NCI-H524 treated with DMSO at 0.1 percent for 48 hours (cell line): ENCODE measurements around the gene PSMA6.
A peak's percentile ranks its signal among the peaks of the same experiment; 100 is the strongest.
"Not testable (repeated sequence)": the region's sequence is repeated elsewhere in the genome, so short reads cannot be mapped to it uniquely, and the experiment has no call there.

Experiments
- DNase-seq: peaks from one replicate; lab custom pipeline; 2025; lab: John Stamatoyannopoulos, UW

The PSMA6 gene

DNA sequence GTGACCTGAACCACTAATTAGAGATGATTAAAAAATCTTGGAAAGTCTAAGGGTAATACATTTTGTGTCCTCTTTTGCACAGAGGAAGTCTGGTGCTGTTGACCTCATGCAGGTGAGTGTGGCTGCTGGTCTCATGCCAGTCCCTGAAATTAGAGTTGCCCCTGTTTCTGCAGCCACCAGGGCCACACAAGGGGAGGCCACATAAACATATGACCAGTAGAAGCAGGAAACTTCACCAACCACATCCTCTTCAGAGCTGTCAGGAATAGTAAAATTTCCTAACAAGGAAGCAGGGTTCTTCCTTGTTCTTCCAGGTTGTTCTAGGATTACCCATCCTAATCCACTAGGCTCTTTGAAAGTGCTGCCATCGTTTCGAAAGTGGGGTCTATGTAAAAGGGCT is 28.3 kb downstream of the PSMA6 start:
- DNase-seq, result no peak

DNA sequence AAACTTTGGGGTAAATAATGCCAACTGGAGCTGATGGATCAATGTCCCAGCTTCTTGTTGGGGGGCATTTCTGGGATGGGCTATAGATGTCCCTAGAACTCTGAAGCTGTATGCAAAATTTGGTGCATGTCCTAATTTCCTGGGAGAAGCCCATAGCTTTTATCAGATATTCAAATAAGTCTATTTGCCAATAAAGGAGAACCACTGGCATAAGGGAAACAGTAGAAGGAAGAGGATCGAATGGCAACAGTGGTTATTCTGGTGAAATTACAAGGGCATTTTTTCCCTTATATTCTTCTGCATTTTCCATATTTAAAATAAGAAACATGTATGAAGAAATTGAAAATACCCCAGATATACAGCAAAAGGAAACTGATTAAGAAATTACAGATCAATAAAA is 34.2 kb downstream of the PSMA6 start:
- DNase-seq, result no peak

DNA sequence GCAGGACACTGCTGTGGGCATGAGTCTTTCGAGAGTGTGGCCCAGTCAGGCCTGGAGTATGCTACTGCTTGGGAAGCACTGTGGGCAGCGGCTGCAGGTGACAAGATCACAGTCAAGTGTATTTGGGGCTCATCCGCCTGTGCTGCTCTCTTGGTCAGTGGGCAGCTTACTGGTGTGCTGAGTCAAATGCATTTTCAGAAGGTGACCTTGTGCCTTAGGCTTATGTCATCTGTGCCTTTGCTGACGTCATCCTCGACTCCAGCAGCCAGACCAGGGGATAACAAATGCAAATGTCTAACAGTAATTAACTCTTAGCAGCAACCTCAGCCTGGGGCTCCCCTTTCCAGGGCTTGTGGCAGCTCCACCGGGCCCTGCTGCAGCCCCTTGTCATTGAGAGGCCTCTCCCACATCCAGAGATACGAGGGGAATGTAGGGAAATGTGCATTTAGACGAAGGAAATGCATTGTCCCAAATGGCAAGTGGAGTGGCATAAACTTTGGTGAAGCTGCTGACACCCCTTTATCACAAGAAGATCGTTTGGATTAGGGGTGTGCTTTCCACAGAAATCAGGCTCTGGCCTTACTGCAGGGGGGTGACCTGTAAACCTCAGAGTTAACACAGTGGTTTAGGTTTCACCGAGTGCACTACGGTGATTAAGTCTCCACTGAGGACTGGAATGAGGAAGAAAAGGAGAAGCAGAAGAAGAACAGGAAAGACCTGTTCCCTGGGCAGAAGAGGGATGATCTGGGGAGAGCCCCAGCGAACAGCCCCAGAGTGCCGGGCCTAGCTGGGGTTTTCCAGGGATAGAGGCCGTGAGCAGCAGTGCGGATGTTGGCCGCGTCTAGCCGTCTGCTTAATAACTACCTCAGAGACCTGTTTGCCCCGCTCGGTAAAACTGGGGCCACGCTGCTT is 39.7 kb downstream of the PSMA6 start:
- no peak for DNase-seq

DNA sequence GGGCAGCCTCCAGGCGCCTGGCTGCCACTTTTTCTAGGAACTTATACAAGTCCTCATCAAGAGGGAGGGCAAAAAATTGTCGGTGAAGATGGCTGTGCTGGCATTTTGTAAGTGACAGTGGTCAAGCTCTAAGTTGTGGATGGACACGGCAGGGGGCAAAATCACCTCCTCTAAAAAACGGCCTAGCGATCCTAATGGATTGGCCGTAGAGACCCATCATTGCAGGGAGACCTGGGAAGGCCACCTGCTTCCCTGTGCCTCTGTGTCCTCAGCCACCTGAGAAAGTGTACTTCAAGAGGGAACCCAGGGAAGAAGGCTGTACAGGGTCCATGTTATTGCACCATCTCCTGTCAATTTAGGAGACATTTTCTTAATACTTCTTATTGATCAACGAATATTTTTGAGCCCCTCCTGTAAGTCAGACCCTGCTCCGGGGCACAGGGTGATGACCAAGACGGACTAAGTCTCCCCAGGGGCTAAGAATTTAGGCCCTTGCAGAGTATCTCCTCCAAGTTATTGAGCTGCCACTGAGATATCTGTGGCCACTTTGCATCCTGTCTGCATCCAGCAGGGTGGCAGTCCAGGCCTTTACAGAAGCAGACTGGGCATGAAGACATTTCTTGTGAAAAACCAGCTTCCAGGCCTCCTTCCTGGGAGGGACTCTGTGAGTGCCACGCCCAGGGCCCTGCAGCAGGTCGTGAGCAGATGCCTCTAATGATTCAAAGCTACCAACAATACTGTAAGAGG is 40.5 kb downstream of the PSMA6 start:
- no peak for DNase-seq

DNA sequence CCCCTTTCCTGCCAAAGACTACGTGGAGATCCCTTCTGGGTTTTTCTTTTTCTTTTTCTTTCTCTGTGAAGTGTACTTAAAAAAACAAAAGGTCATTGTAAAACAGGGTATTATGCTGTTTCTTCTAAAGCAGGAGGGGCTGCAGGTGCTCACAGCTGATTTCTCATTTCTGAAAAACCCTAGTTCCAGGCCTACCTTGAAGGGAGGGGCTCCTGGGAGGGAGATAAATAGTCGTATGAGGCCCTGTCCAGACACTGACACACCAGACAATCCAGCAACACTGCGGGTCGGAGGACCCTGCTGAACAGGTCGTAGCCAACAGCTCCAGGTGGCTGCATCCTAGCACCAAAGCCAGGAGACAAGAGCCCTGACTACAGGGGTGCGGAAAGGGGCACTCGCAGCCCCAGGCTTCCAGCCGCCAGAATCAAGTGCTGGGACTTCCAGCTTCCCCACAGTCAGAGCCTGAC is 41.1 kb downstream of the PSMA6 start:
- DNase-seq, result no peak

DNA sequence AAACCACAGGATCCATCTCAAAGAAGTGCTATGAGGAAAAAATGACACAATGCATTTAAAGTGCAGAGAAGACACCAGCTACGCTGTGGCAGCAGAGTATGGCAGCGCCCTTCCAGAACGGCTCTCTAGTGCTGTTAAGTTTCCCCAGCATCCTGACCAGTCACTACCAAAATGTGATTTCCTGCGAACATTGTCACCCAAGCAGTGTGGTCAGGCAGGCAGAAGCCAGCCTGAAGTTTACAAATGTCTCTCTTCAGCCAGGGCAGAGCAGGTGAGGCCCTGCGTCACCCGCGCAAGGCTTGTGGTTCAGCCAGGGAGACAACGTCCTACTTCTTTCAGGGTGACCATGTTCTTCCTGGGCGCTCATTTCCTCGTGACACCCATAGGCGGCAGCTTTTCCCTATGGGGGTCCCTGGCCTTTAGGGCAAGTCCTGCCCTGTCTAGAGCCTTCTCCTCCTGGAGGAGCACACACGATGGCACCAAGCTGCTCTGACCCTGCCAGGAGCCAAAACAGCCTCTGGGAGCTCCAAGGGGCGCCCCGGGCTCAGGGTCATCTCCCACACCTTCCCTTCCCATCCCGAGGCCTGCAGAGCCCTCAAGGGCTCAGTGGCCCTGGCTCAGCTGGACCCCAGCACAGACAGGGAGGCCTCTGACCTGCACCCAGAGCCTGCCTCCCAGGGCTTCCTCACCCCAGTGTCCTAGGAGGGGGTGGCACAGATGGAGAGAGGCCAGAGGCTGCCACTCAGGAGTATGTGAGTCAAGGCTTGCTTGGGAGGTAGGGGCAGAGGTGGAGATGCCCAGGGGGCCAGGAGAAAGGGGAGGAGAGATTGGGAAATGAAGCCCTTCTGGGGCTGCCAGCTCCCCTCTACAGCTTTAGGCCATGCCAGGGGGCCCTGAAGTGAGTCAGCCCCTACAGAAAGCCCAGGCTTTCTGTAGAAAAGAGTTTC is 41.9 kb downstream of the PSMA6 start:
- DNase-seq, result no peak

DNA sequence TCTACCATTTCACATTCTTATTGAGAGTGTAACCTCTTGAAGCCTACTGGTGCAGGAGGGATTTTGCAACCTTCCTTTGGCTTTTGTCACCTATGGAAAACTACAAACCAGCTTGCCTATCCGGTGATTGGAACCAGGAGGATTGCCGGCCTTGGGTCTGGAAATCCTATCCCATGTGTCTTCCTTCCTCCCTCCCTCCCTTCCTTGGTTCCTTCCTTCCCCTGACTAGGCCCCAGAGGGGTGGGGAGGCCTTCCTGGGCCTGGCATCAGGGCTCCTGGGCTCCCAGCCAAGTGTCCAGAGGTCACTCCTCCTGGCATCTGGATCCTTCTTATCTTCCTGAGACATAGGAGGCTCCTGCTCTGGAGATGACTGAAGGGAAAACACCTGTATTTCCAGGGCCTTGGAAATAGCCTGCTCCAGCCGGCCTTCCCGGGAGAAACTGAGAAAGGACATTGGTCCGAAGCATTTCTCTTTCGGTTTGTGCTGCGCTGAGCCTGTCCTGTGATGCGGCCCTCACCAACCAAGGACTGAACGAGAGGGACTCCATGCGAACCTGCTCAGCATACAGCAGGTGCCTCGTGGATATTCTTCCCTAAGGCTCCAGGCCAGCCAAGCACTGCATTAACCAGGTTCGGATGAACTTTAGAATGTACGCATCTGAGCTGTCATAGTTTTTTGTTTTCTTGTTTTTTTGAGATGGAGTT is 43.4 kb downstream of the PSMA6 start:
- no peak for DNase-seq

DNA sequence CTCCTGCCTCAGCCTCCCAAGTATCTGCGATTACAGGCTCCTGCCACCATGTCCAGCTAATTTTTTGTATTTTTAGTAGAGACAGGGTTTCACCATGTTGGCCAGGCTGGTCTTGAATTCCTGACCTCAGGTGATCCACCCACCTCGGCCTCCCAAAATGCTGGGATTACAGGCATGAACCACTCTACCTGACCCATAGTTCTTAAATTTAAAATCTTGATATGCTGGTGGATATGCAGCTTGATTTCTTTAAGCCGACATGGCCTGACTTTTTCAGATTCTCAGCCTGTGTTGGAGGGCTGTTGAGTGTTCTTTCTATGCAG is 44.0 kb downstream of the PSMA6 start:
- not testable (repeated sequence) for DNase-seq

DNA sequence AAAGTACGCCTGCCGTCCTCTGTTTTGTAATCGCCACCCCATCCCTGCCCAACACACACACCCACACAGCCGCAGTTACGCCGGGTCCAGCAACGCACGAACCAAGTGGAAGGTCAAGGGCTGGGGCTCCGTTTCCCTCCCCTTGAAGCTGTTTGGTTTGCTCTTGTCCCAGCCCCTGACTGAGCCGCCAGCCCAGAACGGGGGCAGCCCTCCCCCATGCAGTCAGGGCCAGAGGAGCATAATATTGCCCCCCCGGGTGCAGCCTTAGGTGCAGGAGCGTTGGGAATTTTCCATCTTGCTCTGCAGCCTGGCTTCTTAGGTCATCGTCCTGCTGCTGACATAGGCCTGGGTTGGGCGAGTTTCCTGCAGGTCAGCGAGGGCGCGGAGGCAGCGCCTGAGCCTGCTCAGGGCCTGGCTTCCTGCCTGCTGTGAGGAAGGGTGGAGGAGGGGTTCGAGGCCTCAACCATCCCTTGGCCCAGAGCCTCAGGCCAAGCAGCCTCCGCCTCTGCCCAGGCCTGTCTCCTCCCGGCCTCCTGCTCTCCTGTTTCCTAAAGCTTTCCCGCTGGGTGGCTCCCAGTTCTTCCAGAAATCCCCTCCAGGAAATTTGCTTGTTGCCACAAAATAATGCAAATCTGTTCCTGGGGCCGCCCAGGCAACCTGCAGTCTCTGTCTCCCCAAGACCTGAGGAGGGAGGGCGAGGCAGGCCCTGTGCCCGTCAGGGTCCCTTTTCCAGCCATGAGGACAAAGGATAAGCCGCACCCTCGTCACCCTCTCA is 44.5 kb downstream of the PSMA6 start:
- DNase-seq, result no peak

DNA sequence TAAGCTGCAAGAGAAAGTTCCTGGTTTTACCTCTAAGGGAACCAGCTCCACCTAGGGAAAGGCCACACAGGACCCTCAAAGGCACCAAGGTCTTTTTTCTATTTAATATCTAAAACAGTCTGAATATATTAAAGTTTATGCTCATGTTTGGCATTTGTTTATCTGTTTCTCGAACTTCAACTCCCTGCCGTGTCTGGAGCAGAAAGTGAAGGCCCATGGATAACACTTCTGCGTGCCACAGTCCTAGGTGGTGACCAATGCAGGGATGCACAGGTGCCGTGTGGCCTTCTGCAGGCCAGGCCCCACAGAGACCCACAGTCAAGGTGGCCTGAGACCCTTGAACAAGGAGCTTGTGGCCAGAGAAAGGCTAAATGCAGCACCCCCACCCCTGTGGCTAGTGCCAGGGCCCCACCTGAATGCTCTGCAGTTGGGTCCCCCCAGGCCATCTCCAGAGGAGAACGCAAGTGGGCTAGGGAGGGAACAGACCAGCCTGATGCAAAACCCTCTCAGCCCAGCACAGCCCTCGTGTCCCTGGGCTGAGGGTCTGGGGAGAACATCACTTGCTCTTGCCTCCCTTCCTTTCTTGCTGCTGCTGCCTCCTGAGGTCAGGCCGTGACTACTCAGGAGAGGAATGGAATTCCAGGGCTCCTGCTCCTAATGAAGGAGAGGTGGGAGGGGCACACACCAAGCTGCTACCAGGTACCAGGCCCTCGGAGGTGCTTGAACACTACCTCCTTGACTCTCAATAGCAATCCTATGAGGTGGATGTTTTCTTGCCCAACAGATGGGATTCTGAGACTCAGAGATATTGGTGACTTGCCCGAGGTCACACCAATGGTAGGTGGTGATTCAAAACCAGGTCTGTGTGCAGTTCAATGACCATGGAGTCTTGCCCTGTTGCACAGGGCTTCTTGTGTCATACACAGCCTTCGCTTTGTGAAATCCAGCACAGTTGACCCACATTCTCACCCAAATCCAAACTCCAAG is 45.4 kb downstream of the PSMA6 start:
- DNase-seq, result no peak

DNA sequence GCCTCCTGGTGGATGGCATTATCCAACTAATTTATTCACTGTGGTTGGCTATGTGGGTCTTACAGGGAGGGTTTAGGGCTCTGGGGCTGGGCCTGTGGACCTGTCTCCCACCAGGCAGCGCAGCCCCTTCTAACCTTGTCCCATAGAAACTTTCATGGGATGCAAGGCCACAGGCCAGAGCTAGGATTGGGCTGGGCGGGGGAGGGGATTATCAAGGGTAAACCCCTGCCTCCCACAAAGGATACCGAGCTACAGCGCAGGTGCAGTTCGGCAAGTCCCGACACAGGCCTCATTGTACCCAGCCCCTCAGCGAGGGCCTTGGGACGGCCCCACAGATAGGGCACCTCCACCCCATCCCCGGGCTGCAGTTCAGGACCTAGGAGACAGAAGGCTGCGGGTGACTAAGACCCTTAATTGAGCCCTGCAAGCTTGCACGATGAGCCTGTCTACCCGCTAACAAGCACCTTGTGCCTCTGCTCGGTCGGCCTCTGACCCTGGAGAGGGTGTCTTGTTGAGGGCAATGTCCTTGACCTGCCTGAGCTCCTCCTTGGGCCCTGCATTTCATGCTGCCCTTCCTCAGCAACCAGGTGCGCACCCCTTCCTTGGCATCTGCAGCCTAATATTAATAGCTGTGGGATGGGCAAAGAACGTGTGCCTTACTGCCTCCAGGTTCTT is 46.7 kb downstream of the PSMA6 start:
- no peak for DNase-seq

DNA sequence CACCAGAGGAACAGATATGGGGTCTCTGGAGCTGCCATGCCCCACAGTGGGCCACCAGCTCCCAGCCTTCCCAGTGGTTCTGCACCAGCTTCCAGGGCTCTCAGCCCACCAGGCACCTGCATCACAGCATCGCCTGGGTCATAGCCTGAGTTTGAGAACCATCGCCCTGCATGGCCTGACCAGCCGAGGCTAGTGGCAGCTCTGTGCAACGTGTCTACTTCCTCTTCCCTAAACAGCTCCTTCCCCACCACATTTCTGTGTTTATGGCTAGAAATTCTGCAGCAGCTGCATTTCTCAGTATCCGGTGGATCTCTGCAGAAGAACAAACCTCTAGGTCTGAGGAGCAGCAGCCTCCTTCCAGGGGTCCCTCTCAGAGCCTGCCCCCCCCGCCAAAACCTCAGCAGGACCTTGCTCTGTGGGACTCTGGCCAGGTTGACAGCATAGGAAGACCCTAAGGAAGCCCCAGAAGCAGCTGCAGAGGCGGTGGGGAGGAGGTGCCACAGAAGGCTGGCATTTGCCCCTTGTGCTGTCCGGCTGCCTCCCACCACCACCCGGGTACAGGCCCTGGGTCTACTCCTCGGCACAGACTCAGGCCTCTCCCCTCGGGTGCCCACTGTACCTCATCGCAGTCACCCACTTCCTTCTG is 47.7 kb downstream of the PSMA6 start:
- DNase-seq, result no peak

DNA sequence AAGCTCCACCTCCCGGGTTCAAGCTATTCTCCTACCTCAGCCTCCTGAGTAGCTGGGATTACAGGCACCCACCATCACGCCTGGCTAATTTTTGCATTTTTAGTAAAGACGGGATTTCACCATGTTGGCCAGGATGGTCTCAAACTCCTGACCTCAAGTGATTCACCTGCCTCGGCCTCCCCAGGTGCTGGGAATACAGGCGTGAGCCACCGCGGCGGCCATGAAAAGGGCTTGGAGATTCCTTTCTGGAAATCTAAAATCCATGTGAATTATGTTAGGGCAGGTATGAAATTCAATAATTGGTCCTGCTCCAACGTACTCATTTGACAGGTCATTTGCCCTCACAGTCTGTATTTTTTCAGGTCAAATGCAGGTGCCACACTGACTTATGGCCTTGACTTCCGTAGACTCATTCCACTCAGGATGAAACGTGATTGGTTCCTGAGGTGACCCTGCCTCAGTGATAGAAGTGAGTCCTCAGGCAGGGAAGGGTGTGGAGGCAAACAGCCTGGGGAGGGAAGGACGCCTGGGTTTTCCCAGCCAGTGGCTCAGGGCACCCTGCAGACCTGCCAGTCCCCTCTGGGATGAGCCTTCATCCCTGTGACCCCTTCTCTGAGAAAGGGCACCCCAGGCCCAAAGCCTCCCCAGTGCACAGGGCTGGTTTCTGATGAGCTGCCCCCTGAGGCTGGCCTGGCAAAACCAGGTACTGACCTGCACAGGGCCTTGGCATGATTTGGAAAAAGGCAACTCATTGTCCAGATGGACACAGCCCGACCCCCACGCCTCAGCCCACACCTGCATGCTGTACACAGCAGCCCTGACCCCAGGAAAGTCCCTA is 48.7 kb downstream of the PSMA6 start:
- no peak for DNase-seq

DNA sequence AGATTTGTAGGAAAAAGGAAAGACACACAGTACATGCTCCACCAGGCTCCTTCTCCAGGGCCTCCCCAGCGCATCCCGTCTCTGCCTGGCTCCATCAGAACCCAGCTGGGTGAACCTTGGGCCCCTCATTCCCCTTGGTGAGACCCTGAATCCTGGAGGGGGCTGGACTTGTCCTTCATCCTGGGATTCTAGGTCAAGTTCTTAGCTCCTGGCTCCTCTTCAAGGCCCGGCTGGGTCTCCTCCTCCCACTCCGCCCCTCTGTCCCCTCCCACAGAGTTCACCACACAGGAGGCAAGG is 49.2 kb downstream of the PSMA6 start:
- DNase-seq, result no peak

DNA sequence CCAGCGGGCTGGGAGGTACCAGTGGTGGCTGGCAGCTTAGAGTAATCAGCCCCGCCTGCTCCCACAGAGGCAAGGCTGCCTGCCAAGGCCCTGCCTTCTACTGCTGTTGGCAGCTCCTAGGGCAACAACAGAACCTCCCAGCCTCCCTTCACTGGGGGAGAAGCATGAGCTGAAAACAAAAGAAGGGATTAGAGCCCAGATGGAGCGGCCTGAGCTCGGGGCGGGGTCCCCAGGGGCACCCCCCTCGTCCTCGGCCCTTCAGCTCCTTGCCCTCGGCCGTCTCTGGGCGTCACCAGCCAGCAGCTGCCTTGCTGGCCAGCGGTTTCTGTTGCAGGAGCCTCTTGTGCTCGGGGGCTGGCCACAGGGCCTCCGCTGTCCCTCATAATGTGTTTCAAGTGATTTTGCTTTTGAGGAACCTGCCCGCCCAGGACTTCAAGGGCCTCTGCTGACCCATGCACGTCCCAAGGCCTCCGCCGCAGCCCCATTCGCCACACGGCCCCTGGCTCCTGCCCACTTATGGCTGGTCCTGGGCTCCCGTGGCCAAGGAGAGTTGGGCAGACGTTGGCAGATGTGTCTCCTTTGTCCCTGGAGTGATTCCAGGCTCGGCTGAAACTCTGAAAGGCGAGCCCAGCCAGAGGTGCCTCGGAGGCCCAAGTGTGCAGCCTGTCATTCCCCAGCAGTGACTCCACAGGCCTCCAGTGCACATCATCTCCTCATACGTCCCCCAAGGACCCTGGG is 49.7 kb downstream of the PSMA6 start:
- DNase-seq, result peak; percentile 88

DNA sequence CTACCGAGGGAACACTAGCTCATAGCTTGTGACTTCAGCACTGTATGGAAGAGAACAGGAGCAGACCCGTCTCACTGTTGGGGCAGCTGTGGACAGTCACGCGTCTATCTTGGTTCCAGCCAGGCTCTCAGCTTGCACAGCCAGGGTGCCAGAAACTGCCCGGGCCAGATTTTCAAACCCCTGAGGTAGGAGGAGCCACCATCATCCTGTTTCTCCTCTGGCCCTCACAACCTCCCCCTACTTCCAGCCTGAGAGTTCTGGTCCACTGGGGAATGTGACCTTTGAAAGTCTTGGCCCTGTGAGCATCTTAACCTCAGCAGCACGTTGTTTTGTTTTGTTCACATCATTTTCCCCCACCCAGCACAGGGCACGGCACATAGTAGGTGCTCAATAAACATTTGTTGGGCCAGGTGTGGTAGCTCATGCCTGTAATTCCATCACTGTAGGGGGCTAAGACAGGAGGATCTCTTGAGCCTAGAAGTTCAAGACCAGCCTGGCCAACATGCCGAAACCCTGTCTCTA is 50.4 kb downstream of the PSMA6 start:
- DNase-seq, result no peak

DNA sequence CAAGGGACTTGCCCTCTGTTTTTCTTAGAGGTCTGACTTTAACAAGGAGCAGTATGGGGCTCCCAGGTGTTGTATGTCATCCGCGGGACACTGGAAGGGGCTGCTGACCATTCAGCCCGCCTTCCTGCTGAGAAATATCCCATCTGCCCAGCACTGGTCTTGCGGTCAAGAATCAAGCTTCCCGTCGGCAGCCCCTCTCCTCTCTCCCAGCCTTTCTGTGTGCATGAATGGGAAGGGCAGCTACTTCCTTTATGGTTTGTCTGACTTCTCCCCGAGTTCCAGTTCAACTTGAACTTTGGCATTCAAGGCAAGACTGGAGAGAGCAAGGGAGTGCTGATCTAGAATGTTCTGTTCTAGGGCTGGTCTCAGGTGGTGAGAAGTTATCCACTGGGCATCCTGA is 51.5 kb downstream of the PSMA6 start:
- DNase-seq, result no peak
